PC-9 (cell line): ENCODE measurements around the gene PRLHR.

ENCODE experiments used
- EZH2 ChIP-seq: fragments of 200-600 bp; sonication (generic); IDR thresholded peaks from 2 replicates; pipeline ENCODE4 v1.8.0; 2017; ENCODE audit warnings: antibody characterized with exemption, low read depth
- TF ChIP-seq, protein P1 (sequence below): fragments of 200-600 bp; sonication (generic); conservative IDR thresholded peaks from 2 replicates; pipeline ENCODE4 v1.6.1; 2017; ENCODE audit warnings: mixed run types, antibody characterized with exemption, mild to moderate bottlenecking, moderate library complexity

DNA sequence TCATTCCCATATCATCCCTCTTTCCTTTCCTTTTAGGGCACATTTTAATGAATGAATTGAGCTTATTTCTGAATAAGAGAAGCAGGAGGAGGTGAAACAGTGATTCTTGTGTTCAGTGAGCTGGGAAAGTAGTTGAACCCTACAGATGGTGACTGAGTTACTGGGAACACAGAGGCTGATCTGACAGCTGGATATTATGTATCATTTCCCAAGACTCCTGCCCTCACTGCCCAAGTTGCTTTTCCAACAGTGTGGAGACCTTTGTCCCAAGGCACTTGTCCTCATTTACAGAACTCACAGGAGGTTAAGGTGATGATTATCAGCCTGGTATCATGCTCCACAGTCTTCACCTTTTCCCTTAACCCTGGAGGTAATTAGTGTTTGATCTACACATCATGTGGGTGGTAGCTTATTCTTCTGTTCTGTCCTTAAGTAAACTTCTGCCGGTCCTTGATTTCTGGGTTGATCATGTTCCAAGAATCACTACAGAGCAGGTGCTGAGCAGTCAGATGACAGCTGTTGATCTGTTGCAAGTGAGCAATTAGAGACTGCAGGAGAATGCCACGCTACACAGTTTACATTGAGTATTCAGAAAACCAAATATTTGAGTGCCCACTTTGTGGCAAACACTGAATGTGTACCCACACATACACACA is 2.6 kb downstream of the PRLHR start:
- TF ChIP-seq, protein P1, sequence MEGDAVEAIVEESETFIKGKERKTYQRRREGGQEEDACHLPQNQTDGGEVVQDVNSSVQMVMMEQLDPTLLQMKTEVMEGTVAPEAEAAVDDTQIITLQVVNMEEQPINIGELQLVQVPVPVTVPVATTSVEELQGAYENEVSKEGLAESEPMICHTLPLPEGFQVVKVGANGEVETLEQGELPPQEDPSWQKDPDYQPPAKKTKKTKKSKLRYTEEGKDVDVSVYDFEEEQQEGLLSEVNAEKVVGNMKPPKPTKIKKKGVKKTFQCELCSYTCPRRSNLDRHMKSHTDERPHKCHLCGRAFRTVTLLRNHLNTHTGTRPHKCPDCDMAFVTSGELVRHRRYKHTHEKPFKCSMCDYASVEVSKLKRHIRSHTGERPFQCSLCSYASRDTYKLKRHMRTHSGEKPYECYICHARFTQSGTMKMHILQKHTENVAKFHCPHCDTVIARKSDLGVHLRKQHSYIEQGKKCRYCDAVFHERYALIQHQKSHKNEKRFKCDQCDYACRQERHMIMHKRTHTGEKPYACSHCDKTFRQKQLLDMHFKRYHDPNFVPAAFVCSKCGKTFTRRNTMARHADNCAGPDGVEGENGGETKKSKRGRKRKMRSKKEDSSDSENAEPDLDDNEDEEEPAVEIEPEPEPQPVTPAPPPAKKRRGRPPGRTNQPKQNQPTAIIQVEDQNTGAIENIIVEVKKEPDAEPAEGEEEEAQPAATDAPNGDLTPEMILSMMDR: no peak
- no peak for TF ChIP-seq EZH2
